D341Med (cell line): ENCODE data around the gene NIM1K.
A peak's percentile ranks its signal among the peaks of the same experiment; 100 is the strongest.
"Not testable (repeated sequence)": the region's sequence is repeated elsewhere in the genome, so short reads cannot be mapped to it uniquely, and the experiment has no call there.

Experiments used
- DNase-seq: peaks from one replicate; pipeline ENCODE4 v3.0.0; 2012; ENCODE audit warnings: low spot score

Gene NIM1K

GRCh38 chr5:43190755-43191603, 1.0 kb upstream of the NIM1K start:
- DNase-seq: no peak

GRCh38 chr5:43192558-43193180, 644 bp downstream of the NIM1K start:
- DNase-seq: peak; percentile 59

GRCh38 chr5:43193181-43193893, 1.3 kb downstream of the NIM1K start:
- DNase-seq: no peak

GRCh38 chr5:43193894-43194265, 1.9 kb downstream of the NIM1K start:
- DNase-seq: no peak

- DNase-seq: no peak
These were observed 3.7 kb downstream of the NIM1K start for GRCh38 chr5:43195670-43196265.

- no peak for DNase-seq
These were observed 5.5 kb downstream of the NIM1K start for GRCh38 chr5:43197535-43197934.

- not testable (repeated sequence) for DNase-seq
These were observed 9.4 kb downstream of the NIM1K start for GRCh38 chr5:43201442-43201841.

- DNase-seq: no peak
These were observed 10.4 kb downstream of the NIM1K start for GRCh38 chr5:43202380-43202779.

GRCh38 chr5:43203373-43203772, 11.3 kb downstream of the NIM1K start:
- DNase-seq: no peak

- no peak for DNase-seq
These were observed 12.9 kb downstream of the NIM1K start for GRCh38 chr5:43204958-43205357.

- no peak for DNase-seq
These were observed 15.6 kb downstream of the NIM1K start for GRCh38 chr5:43207601-43208000.

- no peak for DNase-seq
These were observed 16.6 kb downstream of the NIM1K start for GRCh38 chr5:43208658-43209057.

- DNase-seq: no peak
These were observed 17.0 kb downstream of the NIM1K start for GRCh38 chr5:43209060-43209459.

- DNase-seq: no peak
These were observed 17.8 kb downstream of the NIM1K start for GRCh38 chr5:43209833-43210232.

- DNase-seq: no peak
These were observed 18.5 kb downstream of the NIM1K start for GRCh38 chr5:43210570-43210969.

- no peak for DNase-seq
These were observed 21.9 kb downstream of the NIM1K start for GRCh38 chr5:43213951-43214350.

- DNase-seq: no peak
These were observed 23.1 kb downstream of the NIM1K start for GRCh38 chr5:43215073-43215631.

- no peak for DNase-seq
These were observed 24.9 kb downstream of the NIM1K start for GRCh38 chr5:43216941-43217340.

GRCh38 chr5:43219120-43219519, 27.1 kb downstream of the NIM1K start:
- no peak for DNase-seq

- DNase-seq: no peak
These were observed 29.5 kb downstream of the NIM1K start for GRCh38 chr5:43221502-43221901.

- DNase-seq: no peak
These were observed 33.7 kb downstream of the NIM1K start for GRCh38 chr5:43225649-43226245.

GRCh38 chr5:43227655-43228054, 35.6 kb downstream of the NIM1K start:
- DNase-seq: peak; percentile 46
